ENCODE data around the gene ZBTB18. TPM values are rescaled to one million over a fixed set of nuclear protein-coding genes. Genes with fewer than 3 reads are reported as not detected.

ZBTB18 gene
- total and polyA plus RNA-seq, 2 experiments from 2014 or later: 1.5 to 16.0 TPM

DNA sequence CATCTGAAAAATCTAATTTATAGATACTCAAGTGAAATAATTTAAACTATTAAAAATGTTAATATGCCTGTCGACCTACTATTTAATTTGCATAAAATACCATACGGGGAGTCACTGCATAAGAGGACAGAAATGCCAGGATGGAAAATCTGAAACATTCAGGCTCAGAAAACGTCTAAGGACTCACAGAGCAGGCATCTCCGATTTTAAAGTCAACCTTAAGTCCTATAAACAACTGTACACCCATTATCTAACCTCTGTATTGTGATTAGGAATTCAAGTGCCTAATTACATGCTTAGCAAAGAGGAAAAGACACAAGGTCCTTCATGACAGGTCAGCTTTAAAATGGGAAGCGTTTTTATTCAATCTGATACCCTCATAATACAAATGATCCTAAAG, 49.2 kb downstream of the ZBTB18 start:
- no peaks in the 10 kb centered on the region for H3K27me3 ChIP-seq
- no peak overlapping the region for H3K27ac ChIP-seq
- H3K9me3 ChIP-seq (ENCODE audit: low read depth): no peaks in the 10 kb centered on the region
- no peaks in the 10 kb centered on the region for H3K4me1 ChIP-seq (ENCODE audit: low read depth)
- no peak for DNase-seq (ENCODE audit: low read depth in 1 of 2, low spot score in 1 of 2)
- H3K36me3 ChIP-seq: no peaks in the 10 kb centered on the region
- no peak overlapping the region for H3K4me3 ChIP-seq
- TF ChIP-seq, protein P1, sequence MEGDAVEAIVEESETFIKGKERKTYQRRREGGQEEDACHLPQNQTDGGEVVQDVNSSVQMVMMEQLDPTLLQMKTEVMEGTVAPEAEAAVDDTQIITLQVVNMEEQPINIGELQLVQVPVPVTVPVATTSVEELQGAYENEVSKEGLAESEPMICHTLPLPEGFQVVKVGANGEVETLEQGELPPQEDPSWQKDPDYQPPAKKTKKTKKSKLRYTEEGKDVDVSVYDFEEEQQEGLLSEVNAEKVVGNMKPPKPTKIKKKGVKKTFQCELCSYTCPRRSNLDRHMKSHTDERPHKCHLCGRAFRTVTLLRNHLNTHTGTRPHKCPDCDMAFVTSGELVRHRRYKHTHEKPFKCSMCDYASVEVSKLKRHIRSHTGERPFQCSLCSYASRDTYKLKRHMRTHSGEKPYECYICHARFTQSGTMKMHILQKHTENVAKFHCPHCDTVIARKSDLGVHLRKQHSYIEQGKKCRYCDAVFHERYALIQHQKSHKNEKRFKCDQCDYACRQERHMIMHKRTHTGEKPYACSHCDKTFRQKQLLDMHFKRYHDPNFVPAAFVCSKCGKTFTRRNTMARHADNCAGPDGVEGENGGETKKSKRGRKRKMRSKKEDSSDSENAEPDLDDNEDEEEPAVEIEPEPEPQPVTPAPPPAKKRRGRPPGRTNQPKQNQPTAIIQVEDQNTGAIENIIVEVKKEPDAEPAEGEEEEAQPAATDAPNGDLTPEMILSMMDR (IDR thresholded peaks at IDR 0.05; ENCODE audit: low read depth, low read length): no peak

DNA sequence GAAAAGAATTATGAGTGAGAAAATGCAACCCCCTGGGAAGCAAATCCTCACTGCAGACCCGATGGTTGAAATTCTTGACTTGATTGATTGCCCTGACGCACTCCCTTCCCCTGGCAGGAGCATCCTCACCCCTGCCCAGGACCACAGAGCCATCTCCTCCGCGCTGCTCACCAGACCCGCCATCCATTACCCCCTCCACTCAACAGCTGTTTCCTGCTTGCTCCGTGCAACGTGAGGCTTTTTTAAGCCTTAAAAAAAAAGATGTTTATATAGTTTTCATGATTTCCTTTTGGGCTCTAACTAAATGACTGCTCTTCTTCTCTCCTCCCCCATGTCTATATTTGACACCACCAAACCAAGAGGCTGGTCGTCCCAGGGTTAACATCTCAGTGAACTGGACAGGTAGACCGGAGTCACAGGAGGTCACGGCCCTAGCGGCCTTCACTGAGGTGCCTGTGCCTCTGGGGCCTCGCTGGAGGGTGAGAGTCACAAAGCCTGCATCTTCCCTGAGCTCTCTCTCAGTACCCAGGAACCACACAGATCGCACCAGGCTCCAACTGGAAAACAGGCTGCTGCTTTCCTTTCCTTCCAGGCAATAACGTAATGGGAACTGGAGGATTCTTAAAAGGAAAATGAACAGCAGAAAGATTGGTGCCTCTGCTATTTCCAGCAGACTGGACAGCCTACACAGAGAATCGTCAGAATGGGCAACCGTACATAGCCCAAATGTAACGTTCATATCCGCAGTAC, 49.8 kb downstream of the ZBTB18 start:
- H3K9me3 ChIP-seq (ENCODE audit: low read depth): no peaks in the 10 kb centered on the region
- DNase-seq (ENCODE audit: low read depth in 1 of 2, low spot score in 1 of 2): no peak
- H3K4me3 ChIP-seq: no peak overlapping the region
- H3K27me3 ChIP-seq: no peaks in the 10 kb centered on the region
- no peaks in the 10 kb centered on the region for H3K4me1 ChIP-seq (ENCODE audit: low read depth)
- H3K36me3 ChIP-seq: no peaks in the 10 kb centered on the region
- no peak overlapping the region for H3K27ac ChIP-seq
- TF ChIP-seq, protein P1 (IDR thresholded peaks at IDR 0.05; ENCODE audit: low read depth, low read length): no peak

DNA sequence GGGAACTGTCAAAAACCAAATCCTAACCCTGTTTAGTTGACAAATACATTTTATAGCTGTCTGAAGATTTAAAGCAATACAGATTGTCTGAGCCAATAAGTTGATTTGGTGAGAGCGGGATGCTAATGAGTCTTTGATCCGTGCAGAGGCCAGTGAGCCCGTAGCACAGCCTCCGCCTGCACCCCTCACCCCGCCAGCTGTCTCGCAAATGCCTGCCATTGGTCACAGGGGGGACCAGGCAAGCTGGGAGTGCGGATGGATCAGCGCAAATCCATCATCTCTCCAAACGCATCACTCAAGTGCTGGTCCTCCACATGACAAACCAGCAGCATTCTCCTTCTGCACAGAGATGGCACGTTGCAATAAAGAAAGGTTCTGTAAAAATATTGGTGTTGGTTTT, 51.0 kb downstream of the ZBTB18 start:
- Histone ChIP-seq H3K9me3 (ENCODE audit: low read depth) (no peaks in the 10 kb centered on the region), H3K36me3 (no peaks in the 10 kb centered on the region), H3K27ac (no peak overlapping the region), H3K4me3 (no peak overlapping the region), H3K4me1 (ENCODE audit: low read depth) (no peaks in the 10 kb centered on the region), H3K27me3 (no peaks in the 10 kb centered on the region)
- TF ChIP-seq, protein P1 (IDR thresholded peaks at IDR 0.05; ENCODE audit: low read depth, low read length): no peak
- no peak for DNase-seq (ENCODE audit: low read depth in 1 of 2, low spot score in 1 of 2)

DNA sequence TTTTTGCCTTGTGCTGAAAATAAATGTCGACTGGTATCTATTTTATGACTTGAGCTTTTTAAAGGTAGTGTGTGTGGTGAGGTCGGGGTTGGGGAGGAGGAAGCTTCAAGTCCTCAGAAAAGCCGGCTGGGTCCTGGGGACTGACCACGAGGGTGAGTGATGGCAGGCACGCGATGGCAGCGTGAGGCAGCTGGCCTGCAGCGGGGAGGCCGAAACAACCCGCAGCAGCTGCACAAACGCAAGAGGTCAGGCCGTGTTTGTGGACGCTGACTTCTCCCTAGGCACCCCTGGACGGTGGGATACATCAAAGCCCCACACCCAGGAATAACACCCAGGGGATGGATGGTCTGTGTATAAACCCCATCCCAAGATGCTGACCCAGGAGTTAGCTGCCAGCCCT, 51.4 kb downstream of the ZBTB18 start:
- no peak overlapping the region for H3K4me3 ChIP-seq
- H3K36me3 ChIP-seq: no peaks in the 10 kb centered on the region
- H3K27me3 ChIP-seq: no peaks in the 10 kb centered on the region
- no peaks in the 10 kb centered on the region for H3K9me3 ChIP-seq (ENCODE audit: low read depth)
- H3K4me1 ChIP-seq (ENCODE audit: low read depth): no peaks in the 10 kb centered on the region
- TF ChIP-seq, protein P1 (IDR thresholded peaks at IDR 0.05; ENCODE audit: low read depth, low read length): no peak
- H3K27ac ChIP-seq: no peak overlapping the region
- no peak for DNase-seq (ENCODE audit: low read depth in 1 of 2, low spot score in 1 of 2)

DNA sequence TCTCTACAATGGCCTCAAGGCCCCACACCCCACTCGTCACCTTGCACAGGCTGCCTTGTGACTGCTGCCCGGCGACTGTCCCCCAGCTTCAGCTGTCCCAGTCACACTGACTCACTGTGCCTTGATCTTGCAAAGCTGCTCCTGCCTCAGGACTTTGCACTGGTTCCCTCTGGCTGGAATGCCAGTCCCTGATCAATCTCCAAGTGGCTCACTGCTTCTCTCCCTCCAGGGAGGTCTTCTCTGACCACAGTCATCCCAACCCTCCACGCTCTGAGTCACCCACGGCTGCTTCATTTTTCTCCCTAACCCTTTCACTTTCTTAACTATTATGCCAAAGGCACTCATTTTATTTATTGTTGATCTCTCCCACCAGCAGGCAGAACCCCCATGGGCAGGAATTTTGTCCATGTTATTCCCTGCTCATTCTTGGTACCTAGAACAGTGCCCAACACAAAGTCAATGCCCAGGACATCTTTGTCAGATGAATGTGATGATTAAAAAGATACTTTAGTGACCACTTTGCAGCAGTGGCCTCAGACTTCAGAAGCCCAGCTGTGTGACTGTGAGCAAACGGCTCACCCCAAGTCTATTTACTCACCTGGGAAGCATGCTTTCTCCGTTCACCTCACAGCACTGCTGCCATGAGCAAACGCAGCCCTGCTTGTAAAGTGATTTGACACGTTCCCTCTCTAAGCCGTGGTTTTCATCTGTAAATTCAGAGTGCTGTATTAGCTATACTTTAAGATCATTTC, 53.4 kb downstream of the ZBTB18 start:
- Histone ChIP-seq H3K4me3 (no peak overlapping the region), H3K4me1 (ENCODE audit: low read depth) (no peaks in the 10 kb centered on the region), H3K27ac (no peak overlapping the region), H3K27me3 (no peaks in the 10 kb centered on the region), H3K36me3 (no peaks in the 10 kb centered on the region), H3K9me3 (ENCODE audit: low read depth) (no peaks in the 10 kb centered on the region)
- peak in 1 of 2 donors; percentile 85 for DNase-seq (ENCODE audit: low read depth in 1 of 2, low spot score in 1 of 2)
- TF ChIP-seq, protein P1 (IDR thresholded peaks at IDR 0.05; ENCODE audit: low read depth, low read length): no peak

All from cardiac muscle cell (in vitro differentiated cells and primary cell).